ENCODE data around the gene KRT28.

DNA sequence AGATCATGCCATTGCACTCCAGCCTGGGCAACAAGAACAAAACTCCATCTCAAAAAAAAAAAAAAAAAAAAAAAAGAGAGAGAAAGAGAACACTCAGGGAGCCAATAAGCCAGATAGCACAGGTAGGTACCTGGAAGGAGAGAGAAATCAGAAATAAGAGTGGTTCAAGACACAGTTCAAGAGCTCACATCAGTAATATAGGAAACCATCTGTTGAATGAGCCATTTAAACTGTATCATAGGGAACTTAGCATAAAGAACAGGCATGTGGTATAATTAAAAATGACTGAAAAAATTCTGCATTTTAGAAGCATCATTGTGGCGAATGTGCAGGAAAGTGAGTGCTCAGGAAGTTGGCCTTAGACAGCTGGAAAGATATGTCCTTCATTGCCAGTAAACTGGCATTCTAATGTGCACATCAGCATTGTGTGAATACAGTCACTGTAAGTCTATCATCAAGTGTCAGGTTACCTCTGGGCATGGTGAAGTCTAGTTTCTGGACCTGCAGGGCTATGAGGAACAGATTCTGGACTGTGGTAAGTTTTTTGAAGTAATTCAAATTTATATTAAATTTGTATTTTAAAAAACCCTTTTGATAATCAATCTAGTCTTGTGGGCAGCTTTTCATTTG, 46.9 kb upstream of the KRT28 start:
- TF ChIP-seq CTCF (IDR thresholded peaks at IDR 0.05) (no peak), POLR2A (IDR thresholded peaks at IDR 0.05) (no peak)
